Activated CD8-positive, alpha-beta memory T cell treated with anti-CD3 and anti-CD28 coated beads for 24 hours (primary cell): ENCODE data around the gene INTS6.

Experiments used
- DNase-seq: peaks from one replicate; pipeline ENCODE4 v3.0.0-alpha.2; 2020

Gene INTS6

GRCh38 chr13:51397262-51397941 lies 55.4 kb downstream of the INTS6 start:
- no peak for DNase-seq

- DNase-seq, result no peak
Measured at GRCh38 chr13:51396352-51396751, 56.5 kb downstream of the INTS6 start.

- DNase-seq, result no peak
Measured at GRCh38 chr13:51394724-51395123, 58.1 kb downstream of the INTS6 start.

- no peak for DNase-seq
Measured at GRCh38 chr13:51385114-51385513, 67.7 kb downstream of the INTS6 start.

DNA sequence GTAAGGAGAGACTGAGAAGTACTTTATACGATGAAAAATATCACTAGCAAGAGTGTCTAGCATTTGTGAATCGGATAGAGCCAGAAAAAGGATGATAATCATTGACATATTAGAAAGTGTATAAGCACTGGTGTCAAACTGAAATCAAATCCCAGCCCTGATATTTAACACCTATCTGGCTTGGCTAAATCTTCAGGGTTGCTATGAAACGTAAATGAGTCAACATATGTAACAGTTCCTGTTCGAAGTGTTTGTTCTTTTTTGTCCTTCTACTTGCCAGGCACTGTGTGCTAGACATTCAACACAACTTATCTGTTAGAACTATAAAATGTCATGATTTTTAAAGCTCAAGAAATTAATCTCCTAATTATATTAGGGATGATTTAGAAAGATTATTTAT lies 72.6 kb downstream of the INTS6 start:
- no peak for DNase-seq

DNA sequence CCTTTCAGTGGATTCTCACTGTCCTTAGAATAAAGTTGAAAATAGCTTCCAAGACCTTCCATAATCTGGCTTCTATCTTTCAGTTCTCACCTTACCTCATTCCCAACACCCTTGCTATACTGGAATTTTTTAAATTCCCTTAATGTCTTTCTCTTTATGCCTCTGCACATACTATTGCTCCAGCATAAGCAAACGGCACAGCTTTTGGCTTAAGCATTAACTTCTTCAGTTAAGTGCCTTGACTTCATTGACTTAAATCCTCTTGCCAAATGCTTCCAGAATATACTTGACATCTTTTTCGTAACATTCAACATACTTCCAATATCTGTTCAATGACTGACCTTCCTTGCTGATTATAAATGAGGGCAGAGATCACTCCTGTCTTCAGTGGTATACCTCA lies 79.4 kb downstream of the INTS6 start:
- DNase-seq, result no peak

DNA sequence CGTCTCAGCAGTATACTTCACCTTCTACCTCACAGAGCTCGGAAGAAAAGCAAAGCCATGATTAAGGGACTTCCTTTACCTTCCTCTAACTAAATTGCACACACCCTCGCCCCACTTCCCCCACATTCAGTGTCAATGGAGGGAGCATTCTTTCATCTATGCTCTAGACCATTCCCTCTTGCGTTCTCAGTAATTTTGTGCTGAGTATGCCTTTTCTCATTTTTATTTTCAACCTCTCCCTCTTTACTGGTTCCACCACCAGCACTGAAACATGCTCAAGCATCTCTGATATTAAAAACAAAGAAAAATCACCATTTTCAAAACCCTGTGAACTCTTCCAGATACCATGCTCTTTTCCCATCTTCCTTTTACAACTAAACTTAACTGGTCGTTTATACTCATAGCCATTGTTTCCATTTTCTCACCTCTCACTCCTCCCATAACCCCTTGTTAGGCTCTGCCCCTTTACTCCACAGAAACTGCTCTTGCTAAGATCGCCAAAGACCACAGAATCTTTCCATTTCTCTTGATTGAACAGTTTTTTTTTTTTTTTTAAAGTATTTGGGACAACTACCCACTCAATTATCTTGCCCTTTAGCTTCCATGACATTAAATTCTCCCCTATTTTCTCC lies 81.0 kb downstream of the INTS6 start:
- DNase-seq, result no peak

- DNase-seq, result no peak
Measured at GRCh38 chr13:51370811-51371210, 82.0 kb downstream of the INTS6 start.

DNA sequence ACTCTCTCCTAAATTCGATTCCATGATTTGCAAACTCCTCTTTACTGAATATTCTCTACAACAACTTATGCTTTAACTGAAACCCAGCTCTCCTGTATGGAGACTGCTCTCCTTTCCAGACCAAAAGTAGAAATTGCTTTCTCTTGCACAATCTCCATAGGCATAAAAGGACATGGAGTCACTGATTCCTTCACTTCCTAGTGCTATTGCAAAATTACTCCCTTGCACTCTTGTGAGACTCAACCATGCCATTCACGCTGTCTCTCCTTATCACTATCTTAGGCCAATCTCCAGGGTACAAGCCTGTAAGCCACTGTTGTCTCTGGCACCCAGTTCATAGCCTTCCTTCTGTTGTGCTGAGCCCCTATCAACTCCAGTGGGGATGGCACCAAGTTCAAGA lies 82.7 kb downstream of the INTS6 start:
- no peak for DNase-seq

DNA sequence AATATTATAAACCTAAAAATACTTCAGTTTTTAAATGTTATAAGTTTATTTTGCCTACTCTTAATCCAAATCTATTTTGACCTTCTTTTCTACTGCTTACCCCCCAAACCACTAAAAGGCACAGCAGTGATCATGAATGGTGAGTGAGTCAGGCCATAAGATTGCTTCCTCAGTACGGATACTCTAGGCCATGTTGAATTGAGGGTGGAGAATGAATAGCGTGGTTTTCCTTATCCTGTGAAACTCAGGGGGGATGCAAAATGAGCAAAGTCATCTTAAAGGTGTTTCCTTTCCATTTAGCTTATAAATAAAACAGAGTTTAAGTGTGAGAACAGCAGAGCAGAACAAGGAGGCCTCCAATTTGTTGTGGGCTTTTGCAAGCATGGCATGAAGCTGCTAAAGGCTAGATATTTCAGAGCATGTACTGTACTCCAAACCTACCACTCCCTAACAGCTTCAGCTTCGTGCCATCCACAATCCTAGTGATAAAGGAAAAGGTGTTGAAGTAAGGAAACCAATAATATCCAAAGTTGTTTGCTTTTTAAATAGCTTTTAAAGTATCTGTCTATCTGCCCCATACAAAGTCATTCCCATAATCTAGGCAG lies 88.3 kb downstream of the INTS6 start:
- no peak for DNase-seq

GRCh38 chr13:51363625-51364024 lies 89.2 kb downstream of the INTS6 start:
- no peak for DNase-seq

DNA sequence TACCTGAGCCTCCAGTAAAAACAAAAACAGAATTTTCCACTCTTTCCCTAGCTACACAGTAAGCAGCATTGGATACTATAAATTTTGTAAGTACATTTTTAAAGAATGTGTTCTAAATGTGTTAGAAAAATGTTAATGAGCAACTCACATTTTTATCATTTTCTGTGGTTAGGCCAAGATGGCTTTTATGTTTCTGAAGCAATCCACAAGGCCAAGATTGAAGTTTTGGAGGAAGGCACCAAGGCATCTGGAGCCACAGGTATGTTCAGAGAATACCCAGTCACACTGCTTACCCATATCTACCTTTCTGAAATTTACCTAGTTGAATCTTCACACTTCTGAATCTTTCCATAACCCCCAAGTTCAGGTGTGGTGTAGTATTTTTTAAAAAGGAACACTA lies 91.7 kb downstream of the INTS6 start:
- DNase-seq, result no peak

GRCh38 chr13:51360489-51360888 lies 92.3 kb downstream of the INTS6 start:
- no peak for DNase-seq

DNA sequence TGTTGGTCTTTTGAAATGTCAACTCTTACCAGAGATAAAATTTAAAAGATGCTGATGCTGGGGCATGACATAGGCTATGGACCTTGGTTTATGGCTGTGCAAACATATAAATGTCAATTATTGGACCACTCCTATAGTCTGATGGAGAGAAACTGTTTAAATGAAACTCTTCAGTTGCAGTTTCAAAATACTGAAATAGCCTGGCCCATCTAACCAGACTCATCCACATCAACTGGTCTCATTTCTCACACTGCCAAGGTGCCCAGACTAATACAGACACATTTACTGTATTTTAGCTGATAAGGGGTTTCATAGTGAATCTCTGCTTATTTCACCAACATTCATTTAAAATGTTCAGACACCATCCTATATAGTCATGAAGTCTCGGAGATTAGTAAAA lies 93.5 kb downstream of the INTS6 start:
- no peak for DNase-seq

DNA sequence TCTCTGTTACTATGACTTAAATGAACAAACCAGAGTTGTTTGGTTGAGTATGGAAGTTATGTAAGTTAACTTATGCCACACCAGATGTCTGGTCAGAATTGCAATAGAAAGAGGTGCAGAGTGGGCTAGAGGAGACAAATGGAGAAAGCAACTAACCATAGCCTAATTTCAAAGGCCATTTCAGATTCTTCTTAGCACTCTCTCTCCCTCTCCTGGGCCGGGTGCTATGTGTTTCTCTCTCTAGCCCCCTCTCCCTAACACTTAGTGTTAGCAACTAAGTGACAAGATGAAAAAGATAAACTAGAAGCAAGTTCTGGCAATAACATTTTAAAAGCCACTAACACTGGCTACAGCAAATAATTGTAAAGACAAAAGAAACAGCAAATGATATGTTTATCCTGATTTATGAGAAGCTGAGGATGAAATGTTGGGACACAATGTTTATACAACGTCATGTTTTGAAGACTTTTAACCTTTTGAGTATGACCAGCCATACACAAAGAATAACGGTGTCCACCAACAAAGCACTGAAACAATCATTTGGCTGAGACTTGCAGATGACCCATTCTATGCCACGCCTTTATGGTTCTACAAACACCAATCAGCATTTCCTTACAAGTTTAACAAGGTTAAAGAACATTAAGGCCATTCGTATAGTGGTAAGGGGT lies 94.8 kb downstream of the INTS6 start:
- no peak for DNase-seq

- DNase-seq, result no peak
Measured at GRCh38 chr13:51355217-51355616, 97.6 kb downstream of the INTS6 start.

GRCh38 chr13:51349016-51349415 lies 103.8 kb downstream of the INTS6 start:
- DNase-seq, result no peak

GRCh38 chr13:51348069-51348967 lies 104.5 kb downstream of the INTS6 start:
- DNase-seq, result no peak

GRCh38 chr13:51347099-51347498 lies 105.7 kb downstream of the INTS6 start:
- DNase-seq, result no peak

DNA sequence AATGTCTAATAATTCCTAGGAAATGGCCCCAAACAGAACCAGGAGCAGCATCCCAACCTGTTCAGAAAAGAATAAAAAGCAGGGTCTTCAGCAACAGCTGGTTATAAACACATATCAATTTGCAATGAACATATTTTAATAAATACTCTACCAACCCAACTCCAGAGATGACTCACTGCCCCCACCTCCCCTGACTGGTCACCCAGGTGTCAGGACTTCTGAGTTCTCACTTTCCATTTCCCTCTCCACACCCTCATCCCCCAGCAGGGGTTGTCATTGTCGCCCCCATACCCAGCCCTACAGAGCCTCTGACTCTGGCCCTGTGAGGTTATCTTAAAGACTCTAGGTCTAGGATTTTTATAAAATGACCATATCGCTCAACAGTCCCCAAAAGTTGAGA lies 106.4 kb downstream of the INTS6 start:
- no peak for DNase-seq

GRCh38 chr13:51343475-51343874 lies 109.4 kb downstream of the INTS6 start:
- DNase-seq, result no peak

GRCh38 chr13:51342706-51343105 lies 110.1 kb downstream of the INTS6 start:
- DNase-seq, result no peak

DNA sequence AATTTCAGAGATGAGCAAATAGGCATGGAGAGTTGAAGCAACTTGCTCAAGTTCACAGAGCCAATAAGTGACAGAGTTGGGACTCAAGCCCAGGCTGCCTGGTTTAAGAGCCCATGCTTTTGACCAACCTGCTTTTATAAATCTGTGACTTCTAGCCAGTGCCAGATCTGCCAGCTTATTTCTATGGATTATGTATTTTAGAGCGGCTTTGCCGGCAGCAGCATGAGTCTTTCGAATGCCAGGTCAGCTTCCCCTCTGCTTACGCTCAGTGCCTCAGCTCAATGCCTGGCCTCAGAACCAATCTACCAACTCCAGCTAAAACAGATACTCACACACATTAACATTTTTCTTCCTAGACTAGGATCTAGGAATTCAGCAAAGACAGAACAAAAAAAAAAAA lies 111.0 kb downstream of the INTS6 start:
- no peak for DNase-seq
